NCI-H2081 treated with DMSO at 0.1 percent for 48 hours (cell line): Measurements from ENCODE around the gene MIA.
A peak's percentile ranks its signal among the peaks of the same experiment; 100 is the strongest.
"Not testable (repeated sequence)": the region's sequence is repeated elsewhere in the genome, so short reads cannot be mapped to it uniquely, and the experiment has no call there.

Source experiments
- DNase-seq: peaks from one replicate; lab custom pipeline; 2025; lab: John Stamatoyannopoulos, UW

The MIA gene

GRCh38 chr19:40774916-40775631 lies at the start of gene MIA:
TSS of gene MIA (plus strand) at chr19:40775521. CDS start at chr19:40775543, 22 bp downstream.
- no peak for DNase-seq

- DNase-seq: no peak
Observed at GRCh38 chr19:40726279-40726678, 49.0 kb upstream of the MIA start.

GRCh38 chr19:40730065-40730464 lies 45.3 kb upstream of the MIA start:
- not testable (repeated sequence) for DNase-seq

- DNase-seq: not testable (repeated sequence)
Observed at GRCh38 chr19:40732304-40732703, 43.0 kb upstream of the MIA start.

GRCh38 chr19:40733149-40733548 lies 42.2 kb upstream of the MIA start:
- no peak for DNase-seq

GRCh38 chr19:40735013-40735771 lies 40.1 kb upstream of the MIA start:
- DNase-seq: no peak

GRCh38 chr19:40736661-40737060 lies 38.7 kb upstream of the MIA start:
- no peak for DNase-seq

GRCh38 chr19:40737102-40737644 lies 38.1 kb upstream of the MIA start:
- no peak for DNase-seq

GRCh38 chr19:40739030-40739839 lies 36.1 kb upstream of the MIA start:
- no peak for DNase-seq

GRCh38 chr19:40739871-40740703 lies 35.2 kb upstream of the MIA start:
- DNase-seq: no peak

- DNase-seq: no peak
Observed at GRCh38 chr19:40740747-40741146, 34.6 kb upstream of the MIA start.

- no peak for DNase-seq
Observed at GRCh38 chr19:40741527-40742390, 33.6 kb upstream of the MIA start.

GRCh38 chr19:40742477-40742876 lies 32.8 kb upstream of the MIA start:
- DNase-seq: no peak

- no peak for DNase-seq
Observed at GRCh38 chr19:40742886-40743285, 32.4 kb upstream of the MIA start.

- no peak for DNase-seq
Observed at GRCh38 chr19:40743926-40744325, 31.4 kb upstream of the MIA start.

- DNase-seq: no peak
Observed at GRCh38 chr19:40744554-40745401, 30.5 kb upstream of the MIA start.

- no peak for DNase-seq
Observed at GRCh38 chr19:40745402-40745780, 29.9 kb upstream of the MIA start.

- DNase-seq: no peak
Observed at GRCh38 chr19:40747536-40747935, 27.8 kb upstream of the MIA start.

- DNase-seq: peak; percentile 97
Observed at GRCh38 chr19:40750058-40750873, 25.1 kb upstream of the MIA start, which contains the start of gene ACTMAP. TSS of gene ACTMAP (minus strand) at chr19:40750477. CDS start at chr19:40749803, 674 bp downstream.
